Head of caudate nucleus (tissue), 42 donors: ENCODE data around the gene RABGAP1L.
A peak's percentile ranks its signal among the peaks of the same experiment; 100 is the strongest.
"Not testable (repeated sequence)": the region's sequence is repeated elsewhere in the genome, so short reads cannot be mapped to it uniquely, and the experiment has no call there.

ENCODE experiments used
- DNase-seq, 42 donors: peaks; one replicate each; pipeline versions ENCODE4 v3.0.0 to v3.0.0-alpha.2; 2020 to 2021; ENCODE audit warnings: mixed read lengths in 7 of 42
- intact Hi-C: fragments of 100-400 bp; cut with DNase I; formaldehyde crosslinking; loops from one replicate; pipeline ENCODE4 v1.15.0; 2022

RABGAP1L gene

GRCh38 chr1:174222166-174222949 lies 63.0 kb downstream of the RABGAP1L start:
- DNase-seq, result no peak
- intact Hi-C loops, result no loop called here

- intact Hi-C loops, result no loop called here
These were observed 65.3 kb downstream of the RABGAP1L start for GRCh38 chr1:174224641-174225040.

DNA sequence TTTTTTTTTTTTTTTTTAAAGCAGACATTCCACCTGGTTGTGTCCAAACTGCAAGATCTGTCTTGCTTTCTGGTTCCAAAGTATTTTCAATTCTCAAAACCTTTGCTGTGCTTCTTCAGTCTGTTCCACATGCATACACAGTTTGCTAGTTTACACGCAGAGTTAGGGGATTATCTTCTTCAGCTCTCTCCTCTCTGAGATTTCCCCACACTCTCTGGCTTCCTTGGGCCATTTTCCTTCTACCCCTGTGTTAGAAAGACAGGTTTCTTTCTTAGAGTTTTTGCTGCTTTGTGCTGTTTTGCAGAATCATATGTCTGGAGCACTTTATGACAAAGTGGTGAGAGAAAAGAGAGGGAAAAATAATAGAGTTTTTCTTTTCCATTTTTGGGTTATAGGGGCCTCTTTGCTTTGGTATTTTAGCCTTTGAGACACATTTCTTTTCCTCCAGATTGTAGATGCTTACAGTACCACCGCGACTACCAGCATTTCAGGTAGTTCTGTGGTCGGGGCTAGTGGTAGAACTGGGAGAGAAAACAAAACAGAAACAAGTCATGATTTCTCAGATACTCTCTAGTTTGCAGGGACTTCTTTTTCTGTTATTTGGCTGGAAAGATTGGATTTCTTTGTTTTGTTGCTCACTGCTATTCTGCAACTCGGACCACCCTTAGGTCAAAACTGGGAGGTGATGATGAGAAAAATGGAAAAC lies 66.3 kb downstream of the RABGAP1L start:
- intact Hi-C loops, result no loop called here
- DNase-seq, result no peak

More at GRCh38 chr1:174224641-174225040, 65.3 kb downstream of the RABGAP1L start:
- no peak for DNase-seq

DNA sequence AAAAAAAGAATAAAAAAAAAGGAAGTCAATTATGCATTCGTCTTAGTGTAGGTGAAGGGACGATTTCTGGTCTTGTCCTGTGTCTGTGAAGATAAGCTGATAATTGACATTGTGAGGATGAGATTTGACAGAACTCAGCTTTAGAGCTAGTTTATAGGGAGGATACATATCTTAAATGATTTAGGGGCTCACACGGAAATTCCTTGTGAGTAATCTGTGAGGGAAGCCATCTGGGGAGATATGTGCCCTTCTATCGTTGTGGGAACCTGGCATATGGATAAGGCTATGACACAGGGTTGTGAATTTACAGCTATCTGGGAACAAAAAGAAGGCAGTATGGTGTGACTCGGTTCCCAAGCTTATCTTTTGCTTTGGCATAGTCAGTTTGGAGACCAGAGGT lies 71.1 kb downstream of the RABGAP1L start:
- intact Hi-C loops, result no loop called here
- no peak for DNase-seq

DNA sequence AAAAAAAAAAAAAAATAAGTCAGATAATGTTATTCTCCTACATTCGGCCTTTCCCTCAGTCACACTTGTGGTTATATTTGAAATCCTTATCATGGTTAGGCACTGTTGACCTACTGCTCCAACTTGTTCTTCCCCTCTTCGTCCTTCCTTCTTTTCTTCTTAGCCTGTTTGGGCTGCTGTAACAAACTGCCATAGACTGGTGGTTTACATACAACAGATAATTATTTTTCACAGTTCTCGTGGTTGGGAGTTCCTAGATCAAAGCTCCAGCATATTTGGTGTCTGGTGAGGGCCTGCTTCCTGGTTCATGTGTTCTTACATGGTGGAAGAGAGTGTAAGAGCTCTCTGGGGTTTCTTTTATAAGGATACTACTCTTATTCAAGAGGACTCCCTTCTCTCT lies 73.4 kb downstream of the RABGAP1L start:
- intact Hi-C loops, result no loop called here
- DNase-seq, result no peak

GRCh38 chr1:174238845-174239501 lies 79.7 kb downstream of the RABGAP1L start:
- DNase-seq, intact Hi-C loops: not testable (repeated sequence)

- intact Hi-C loops, result no loop called here
- DNase-seq, result no peak
These were observed 80.2 kb downstream of the RABGAP1L start for GRCh38 chr1:174239541-174239940.

DNA sequence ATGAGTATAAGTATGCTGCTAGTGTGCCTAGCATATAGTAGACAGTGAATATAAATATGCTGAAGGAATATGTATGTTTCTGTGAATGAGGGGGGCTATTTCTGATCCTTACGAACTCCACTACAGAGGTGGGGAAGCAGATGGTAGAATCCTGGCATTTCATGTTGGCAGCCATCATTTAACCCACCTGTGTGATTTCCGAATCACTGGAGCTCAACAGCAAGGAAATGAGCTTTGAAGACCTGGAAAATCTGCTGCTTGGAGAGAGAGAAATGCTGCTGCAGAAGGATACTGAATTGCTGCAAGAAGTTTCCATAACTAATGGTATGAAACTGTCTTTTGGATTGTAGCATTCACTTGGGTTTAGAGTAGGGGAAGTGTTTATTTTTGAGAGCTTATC lies 83.5 kb downstream of the RABGAP1L start:
- DNase-seq, result no peak
- intact Hi-C loops, result no loop called here

GRCh38 chr1:174243451-174244000 lies 84.2 kb downstream of the RABGAP1L start:
- DNase-seq, result no peak
- intact Hi-C loops, result no loop called here

DNA sequence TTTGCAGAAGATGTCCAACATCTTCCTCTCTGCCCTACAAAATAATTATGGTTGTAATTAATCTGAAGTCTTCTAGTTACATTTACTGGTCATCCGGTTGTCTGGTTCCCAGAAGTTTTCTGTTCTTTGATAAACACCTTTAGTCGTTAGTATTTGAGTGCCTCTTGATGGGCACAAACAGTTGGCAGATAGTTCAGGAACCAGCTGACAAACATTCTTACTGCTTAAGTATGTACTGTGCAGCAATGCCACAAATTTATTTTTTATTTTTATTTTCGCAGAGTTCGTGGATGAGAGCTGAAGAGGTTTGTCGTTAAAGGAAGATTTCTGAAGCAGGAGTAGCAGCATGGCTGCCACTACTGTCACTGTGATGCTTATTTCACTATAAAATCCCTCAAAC lies 84.7 kb downstream of the RABGAP1L start:
- DNase-seq, result no peak
- intact Hi-C loops, result no loop called here

DNA sequence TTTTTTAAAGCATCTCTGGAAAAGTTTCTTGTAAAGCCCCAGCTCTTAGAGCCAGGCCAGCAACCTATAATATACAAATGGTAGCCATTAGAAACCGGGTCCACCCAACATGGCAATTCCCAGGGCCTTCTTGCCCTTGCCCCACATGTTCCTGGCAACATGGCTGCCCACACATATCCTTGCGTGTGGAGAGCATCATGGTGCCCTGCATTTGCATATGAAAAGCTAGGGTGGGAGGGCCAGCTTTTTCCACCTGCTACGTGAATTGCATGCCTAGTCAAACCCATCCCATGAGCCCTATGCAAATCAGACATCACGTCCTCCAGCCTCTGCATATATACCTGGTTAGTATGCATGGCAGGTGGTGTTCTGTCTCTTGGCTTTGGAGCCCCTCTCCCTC lies 88.2 kb downstream of the RABGAP1L start:
- intact Hi-C loops, result no loop called here
- no peak for DNase-seq

DNA sequence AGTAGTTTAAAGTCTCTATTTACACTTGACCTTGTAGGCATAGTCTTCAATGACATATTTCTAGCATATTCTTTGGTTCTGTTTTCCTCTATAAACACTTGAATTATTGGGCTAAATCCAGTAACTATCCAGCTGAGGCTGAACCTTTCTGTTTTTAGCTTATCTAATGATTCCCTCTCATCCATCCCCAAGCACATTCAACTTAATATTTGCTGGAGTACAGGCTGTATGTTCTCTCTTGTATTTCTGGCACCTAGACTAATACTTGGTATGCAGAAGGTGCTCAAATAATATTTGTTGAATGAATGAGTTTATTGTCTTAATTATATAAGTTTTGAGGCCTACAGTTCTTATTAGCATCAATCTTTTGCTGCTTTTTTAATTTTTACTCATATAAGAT lies 88.7 kb downstream of the RABGAP1L start:
- no peak for DNase-seq
- intact Hi-C loops, result no loop called here

- intact Hi-C loops, result loop anchor here (10.0 kb wide), 1 partner anchor 738 kb away; the partner anchor contains the start of gene CACYBP
- DNase-seq, result not testable (repeated sequence)
These were observed 97.1 kb downstream of the RABGAP1L start for GRCh38 chr1:174256386-174256785.

DNA sequence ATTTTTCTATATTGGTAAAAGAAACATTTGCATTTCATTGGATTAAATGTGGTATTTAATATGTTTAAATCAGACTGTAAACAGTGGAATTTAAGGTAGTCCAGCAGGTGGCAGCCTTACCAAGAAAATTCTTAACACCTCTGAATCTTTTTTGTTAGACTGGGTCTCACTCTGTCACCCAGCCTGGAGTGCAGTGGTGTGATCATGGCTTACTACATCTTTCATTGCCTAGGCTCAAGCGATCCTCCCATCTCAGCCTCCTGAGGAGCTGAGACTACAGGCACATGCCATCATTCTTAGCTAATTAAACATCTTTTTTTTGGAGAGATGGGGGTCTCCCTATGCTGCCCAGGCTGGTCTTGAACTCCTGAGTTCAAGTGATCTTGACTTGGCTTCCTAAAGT lies 98.8 kb downstream of the RABGAP1L start:
- intact Hi-C loops, result loop anchor here (10.0 kb wide), 1 partner anchor 737 kb away; the partner anchor contains the start of gene CACYBP
- peak in 30 of 42 donors; percentile 13 to 81 (median 54) for DNase-seq

DNA sequence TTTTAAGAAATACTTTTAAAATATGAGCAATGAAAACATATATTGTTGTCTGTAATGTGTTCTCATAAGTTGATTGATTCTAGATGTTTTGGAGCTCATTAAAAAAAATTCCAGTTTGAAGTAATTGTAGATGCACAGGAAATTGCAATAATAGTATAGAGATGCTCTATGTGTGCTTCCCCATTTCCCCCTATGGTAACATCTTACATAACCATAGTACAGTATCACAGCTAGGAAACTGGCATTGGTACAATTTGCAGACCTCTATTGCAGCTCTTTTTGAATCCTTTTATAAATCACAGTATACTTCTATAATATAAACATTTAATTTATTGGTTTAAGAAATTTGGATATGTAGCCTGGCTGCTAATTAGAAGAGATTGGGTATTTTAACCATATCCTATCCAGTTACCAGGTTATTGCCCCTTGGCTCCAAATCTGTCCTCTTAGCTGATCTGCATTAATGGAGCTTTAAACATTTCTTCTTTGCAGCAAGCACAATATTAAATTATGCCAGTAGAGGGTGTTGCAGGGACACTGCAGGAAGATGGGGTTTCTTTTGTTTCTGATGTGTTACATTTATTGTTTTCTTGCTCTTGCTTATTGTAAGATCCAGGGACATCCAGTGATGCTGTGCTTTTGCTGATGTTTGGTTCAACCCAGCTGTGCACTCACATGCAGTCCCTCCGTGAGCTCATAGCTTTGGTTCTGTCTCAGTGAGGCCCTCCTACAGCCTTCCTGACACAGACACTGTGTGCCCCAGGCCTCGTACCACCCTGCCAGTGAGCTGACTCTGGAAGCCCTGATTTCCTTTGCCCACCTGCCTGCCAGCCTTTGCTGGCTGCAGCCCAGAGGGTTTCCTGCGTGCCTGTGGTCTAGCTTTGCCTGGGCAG lies 103.3 kb downstream of the RABGAP1L start:
- DNase-seq, result peak in 39 of 42 donors; percentile 3 to 80 (median 45)
- intact Hi-C loops, result loop anchor here (5.0 kb wide), 2 partner anchors 465 to 480 kb away; no protein-coding TSS in a partner anchor

DNA sequence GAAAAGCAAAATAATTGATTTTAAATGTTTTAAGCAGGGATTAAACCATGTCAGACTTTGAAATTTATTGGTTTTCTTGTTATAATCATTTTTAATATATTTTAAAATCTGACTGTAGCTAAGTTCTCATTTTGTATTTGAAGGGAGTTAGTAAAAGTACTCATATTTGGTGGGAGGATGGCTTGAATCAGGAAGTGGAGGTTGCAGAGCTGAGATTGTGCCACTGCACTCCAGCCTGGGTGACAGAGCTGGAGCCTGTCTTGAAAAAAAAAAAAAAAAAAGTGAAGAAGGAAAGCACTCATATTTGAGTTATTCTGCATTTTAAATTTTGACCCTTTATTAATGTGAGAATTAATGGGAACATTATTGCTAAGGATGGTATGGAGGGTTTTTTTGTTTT lies 106.0 kb downstream of the RABGAP1L start:
- intact Hi-C loops, result no loop called here
- DNase-seq, result peak in 3 of 42 donors; percentile 10 to 26 (median 21)

- intact Hi-C loops, result no loop called here
- no peak for DNase-seq
These were observed 107.2 kb downstream of the RABGAP1L start for GRCh38 chr1:174266476-174266875.

DNA sequence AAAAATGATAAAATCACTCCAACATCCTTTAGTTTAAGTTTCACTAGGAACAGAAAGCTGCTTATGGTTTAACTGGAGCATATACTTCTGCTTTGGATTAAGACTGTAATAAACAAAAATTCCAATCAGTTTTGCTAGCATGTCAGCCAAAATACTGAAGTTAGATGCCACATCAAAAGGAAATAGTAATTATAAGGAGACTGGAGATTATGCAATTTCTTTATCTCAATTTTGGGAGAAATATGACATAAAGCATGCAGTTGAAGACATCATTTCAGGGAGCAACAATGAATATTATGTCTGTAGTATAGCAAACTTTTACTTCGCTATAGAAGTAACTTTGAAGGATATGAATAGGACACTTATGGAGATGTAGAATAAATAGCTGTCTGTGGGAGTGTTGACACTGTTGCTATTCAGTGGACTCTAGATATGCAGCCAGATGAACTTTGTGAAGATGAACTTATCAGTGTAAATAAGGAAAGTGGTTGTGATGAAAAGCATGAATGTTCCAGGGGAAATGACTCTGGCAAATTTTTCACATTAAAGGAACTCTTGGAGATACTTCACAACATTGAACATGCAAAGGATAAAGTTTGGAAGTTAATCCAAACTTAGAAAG lies 107.8 kb downstream of the RABGAP1L start:
- DNase-seq, result no peak
- intact Hi-C loops, result no loop called here
